ENCODE data around the gene ZNF618. TPM values are rescaled to one million over a fixed set of nuclear protein-coding genes. Genes with fewer than 3 reads are reported as not detected.

The ZNF618 gene
- total RNA-seq, 2 experiments from 2014 or later: not detected

DNA sequence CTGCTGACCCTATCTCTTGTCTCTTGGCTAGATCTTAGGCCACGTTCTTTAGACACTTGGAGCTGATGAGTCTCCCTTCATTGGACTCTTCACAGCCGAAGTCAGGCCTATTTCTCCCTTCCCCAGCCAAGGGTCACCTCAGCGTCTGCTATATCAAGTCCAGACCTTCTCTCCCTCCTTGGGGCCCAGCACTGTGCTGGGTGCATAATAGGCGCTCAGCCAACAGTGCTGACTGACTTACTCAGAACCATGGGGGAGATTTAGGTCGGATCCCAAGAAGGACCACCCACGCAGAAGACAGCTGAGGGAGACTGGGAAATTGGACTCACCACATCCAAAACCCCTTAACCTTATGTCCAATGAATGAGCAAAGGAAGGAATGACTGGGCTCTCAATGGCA lies 207.6 kb downstream of the ZNF618 start:
- no peaks in the 10 kb centered on the region for H4K20me1 ChIP-seq (ENCODE audit: insufficient read depth, low read length)
- H3K4me3 ChIP-seq (ENCODE audit: low read depth, low read length, poor library complexity, severe bottlenecking): no peak overlapping the region
- intact Hi-C loops (cut with micrococcal nuclease; ENCODE audit: unreplicated experiment): no loop called here
- no peak overlapping the region for H2AFZ ChIP-seq (ENCODE audit: low read length)
- POLR2A ChIA-PET: no interaction called here
- H3K36me3 ChIP-seq (ENCODE audit: insufficient read depth, low read length): no peaks in the 10 kb centered on the region
- DNase-seq (ENCODE audit: low spot score): no peak
- no peak overlapping the region for H3K4me2 ChIP-seq (ENCODE audit: low read length)
- TF ChIP-seq, protein P1, sequence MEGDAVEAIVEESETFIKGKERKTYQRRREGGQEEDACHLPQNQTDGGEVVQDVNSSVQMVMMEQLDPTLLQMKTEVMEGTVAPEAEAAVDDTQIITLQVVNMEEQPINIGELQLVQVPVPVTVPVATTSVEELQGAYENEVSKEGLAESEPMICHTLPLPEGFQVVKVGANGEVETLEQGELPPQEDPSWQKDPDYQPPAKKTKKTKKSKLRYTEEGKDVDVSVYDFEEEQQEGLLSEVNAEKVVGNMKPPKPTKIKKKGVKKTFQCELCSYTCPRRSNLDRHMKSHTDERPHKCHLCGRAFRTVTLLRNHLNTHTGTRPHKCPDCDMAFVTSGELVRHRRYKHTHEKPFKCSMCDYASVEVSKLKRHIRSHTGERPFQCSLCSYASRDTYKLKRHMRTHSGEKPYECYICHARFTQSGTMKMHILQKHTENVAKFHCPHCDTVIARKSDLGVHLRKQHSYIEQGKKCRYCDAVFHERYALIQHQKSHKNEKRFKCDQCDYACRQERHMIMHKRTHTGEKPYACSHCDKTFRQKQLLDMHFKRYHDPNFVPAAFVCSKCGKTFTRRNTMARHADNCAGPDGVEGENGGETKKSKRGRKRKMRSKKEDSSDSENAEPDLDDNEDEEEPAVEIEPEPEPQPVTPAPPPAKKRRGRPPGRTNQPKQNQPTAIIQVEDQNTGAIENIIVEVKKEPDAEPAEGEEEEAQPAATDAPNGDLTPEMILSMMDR (conservative IDR thresholded peaks at IDR 0.05; ENCODE audit: low read length): no peak
- TF ChIP-seq EZH2phosphoT487 (IDR thresholded peaks at IDR 0.05; ENCODE audit: borderline replicate concordance, low read depth, low read length): no peak
- CTCF ChIA-PET (ENCODE audit: unreplicated experiment): no interaction called here
- no TSS peak for BruUV-seq (replicated peaks)
- H3K27ac ChIP-seq (ENCODE audit: low read depth, low read length, poor library complexity, severe bottlenecking): no peak overlapping the region
- H3K9me3 ChIP-seq (ENCODE audit: low read length): no peaks in the 10 kb centered on the region
- no peaks in the 10 kb centered on the region for H3K79me2 ChIP-seq (ENCODE audit: insufficient read depth, low read depth, low read length)
- no peaks in the 10 kb centered on the region for H3K9me2 ChIP-seq (ENCODE audit: insufficient read depth, low read length)
- no peaks in the 10 kb centered on the region for H3K4me1 ChIP-seq (ENCODE audit: insufficient read depth, low read length, poor library complexity, severe bottlenecking)

DNA sequence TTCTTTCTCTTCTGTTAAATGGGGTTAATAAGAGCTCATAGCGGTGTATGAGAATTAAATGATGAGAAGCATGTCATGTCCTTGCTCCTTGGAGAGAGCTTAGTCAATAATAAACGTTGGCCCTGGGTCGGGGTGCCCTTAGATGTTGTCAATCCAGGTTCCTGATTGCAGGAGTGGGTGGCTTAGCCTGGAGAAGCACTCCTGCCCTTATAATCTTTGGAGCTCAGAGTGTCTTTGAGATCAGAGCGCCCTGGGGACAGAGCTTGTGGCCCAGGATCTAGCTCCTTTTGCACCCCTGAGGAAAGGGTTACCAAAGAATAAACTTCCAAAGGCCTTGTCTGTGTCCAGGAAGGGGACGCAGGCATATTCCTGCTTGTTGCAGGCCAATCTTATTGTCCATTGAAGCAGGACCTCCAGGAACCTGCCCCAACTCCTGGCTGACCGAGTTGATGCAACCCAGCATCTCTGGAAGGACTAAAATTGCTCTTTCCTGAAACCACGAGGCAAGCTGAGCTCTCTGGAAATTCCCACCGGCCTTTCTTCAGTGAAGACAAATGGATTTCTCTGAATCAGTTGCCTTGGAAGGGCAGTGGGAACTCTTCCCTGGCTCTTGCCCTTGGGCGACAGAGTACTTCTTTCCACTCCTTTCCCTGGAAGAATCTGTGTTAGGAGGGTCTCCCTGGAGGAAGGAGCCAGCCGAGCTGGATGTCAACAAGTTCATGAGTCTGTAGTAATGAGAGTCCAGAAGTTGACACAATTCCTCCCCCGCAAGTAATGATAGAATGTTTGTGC lies 208.4 kb downstream of the ZNF618 start:
- Histone ChIP-seq H3K79me2 (ENCODE audit: insufficient read depth, low read depth, low read length) (no peaks in the 10 kb centered on the region), H3K9me3 (ENCODE audit: low read length) (no peaks in the 10 kb centered on the region), H3K36me3 (ENCODE audit: insufficient read depth, low read length) (no peaks in the 10 kb centered on the region), H3K4me2 (ENCODE audit: low read length) (no peak overlapping the region), H3K4me1 (ENCODE audit: insufficient read depth, low read length, poor library complexity, severe bottlenecking) (no peaks in the 10 kb centered on the region), H3K9me2 (ENCODE audit: insufficient read depth, low read length) (no peaks in the 10 kb centered on the region), H2AFZ (ENCODE audit: low read length) (no peak overlapping the region), H3K4me3 (ENCODE audit: low read depth, low read length, poor library complexity, severe bottlenecking) (no peak overlapping the region), H3K27ac (ENCODE audit: low read depth, low read length, poor library complexity, severe bottlenecking) (no peak overlapping the region), H4K20me1 (ENCODE audit: insufficient read depth, low read length) (no peaks in the 10 kb centered on the region)
- BruUV-seq (replicated peaks): no TSS peak
- CTCF ChIA-PET (ENCODE audit: unreplicated experiment): no interaction called here
- TF ChIP-seq EZH2phosphoT487 (IDR thresholded peaks at IDR 0.05; ENCODE audit: borderline replicate concordance, low read depth, low read length): no peak
- TF ChIP-seq, protein P1 (conservative IDR thresholded peaks at IDR 0.05; ENCODE audit: low read length): no peak
- POLR2A ChIA-PET: no interaction called here
- DNase-seq (ENCODE audit: low spot score): no peak
- intact Hi-C loops (cut with micrococcal nuclease; ENCODE audit: unreplicated experiment): no loop called here

DNA sequence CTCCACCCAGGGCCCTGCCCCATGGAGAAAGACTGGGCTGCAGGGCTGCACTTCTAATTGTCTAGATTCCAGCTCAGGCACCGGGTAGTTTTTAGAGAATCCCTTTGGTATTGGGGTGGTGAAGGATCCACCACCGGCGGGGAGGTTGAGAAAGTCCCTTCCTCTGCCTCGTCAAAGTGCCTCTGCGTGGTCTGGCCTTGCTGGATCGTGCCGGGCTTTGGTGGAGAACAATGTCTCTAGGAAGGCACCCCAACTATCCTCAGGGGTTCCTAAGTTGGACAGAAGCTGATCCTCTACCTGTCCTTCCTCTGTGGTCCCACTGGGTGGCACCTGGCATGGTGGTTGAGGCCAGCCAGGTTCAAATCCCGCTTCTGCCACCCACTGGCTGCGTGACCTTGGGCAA lies 209.3 kb downstream of the ZNF618 start:
- TF ChIP-seq, protein P1 (conservative IDR thresholded peaks at IDR 0.05; ENCODE audit: low read length): no peak
- no peak for TF ChIP-seq EZH2phosphoT487 (IDR thresholded peaks at IDR 0.05; ENCODE audit: borderline replicate concordance, low read depth, low read length)
- Histone ChIP-seq H3K36me3 (ENCODE audit: insufficient read depth, low read length) (no peaks in the 10 kb centered on the region), H3K9me2 (ENCODE audit: insufficient read depth, low read length) (no peaks in the 10 kb centered on the region), H3K27ac (ENCODE audit: low read depth, low read length, poor library complexity, severe bottlenecking) (no peak overlapping the region), H3K4me1 (ENCODE audit: insufficient read depth, low read length, poor library complexity, severe bottlenecking) (no peaks in the 10 kb centered on the region), H3K79me2 (ENCODE audit: insufficient read depth, low read depth, low read length) (no peaks in the 10 kb centered on the region), H3K4me3 (ENCODE audit: low read depth, low read length, poor library complexity, severe bottlenecking) (no peak overlapping the region), H2AFZ (ENCODE audit: low read length) (no peak overlapping the region), H3K9me3 (ENCODE audit: low read length) (no peaks in the 10 kb centered on the region), H3K4me2 (ENCODE audit: low read length) (no peak overlapping the region), H4K20me1 (ENCODE audit: insufficient read depth, low read length) (no peaks in the 10 kb centered on the region)
- BruUV-seq (replicated peaks): no TSS peak
- intact Hi-C loops (cut with micrococcal nuclease; ENCODE audit: unreplicated experiment): no loop called here
- ChIA-PET CTCF (ENCODE audit: unreplicated experiment) (no interaction called here), POLR2A (no interaction called here)
- no peak for DNase-seq (ENCODE audit: low spot score)
